ENCODE results near the gene FHOD3. TPM values are rescaled to one million over a fixed set of nuclear protein-coding genes. Genes with fewer than 3 reads are reported as not detected.

Gene FHOD3
- polyA plus RNA-seq, 2 of the 4 experiments (the other 2 are of a cell fraction): 2.5 to 3.6 TPM

DNA sequence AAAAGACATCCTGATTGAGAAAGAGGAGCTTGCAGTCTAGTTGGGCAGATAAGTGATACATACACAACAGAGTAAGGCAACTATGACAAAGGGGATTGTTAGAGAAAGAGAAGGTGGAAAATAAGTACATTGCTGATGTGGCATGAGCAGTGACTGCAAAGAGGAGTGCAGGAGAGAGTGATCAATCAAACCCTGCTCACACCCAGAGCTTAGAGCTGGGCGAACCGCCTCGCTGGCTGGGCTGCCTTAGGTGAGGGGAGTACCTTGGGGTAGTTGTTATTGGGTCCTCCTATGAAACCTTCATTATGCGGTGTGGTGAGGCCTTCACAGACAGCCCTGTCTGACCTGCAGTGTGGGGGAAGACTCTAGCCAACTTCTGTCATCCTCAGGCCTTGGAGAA lies 161.7 kb downstream of the FHOD3 start:
- no peak for FAIRE-seq
- Histone ChIP-seq H3K4me1 (no peaks in the 10 kb centered on the region), H3K4me2 (no peak overlapping the region), H3K4me3 (no peak overlapping the region), H3K27ac (no peak overlapping the region), H3K9me3 (no peaks in the 10 kb centered on the region)
- 89% methylated on average over 4 of the region's 4 CpGs for WGBS (ENCODE audit: missing lambda C conversion rate)
- POLR2A ChIA-PET: no interaction called here
- no peak for TF ChIP-seq JUN (IDR thresholded peaks at IDR 0.05)
- no peak for TF ChIP-seq FOXS1 (CRISPR knock-in tag; IDR thresholded peaks at IDR 0.05)
- TF ChIP-seq EHMT2 (IDR thresholded peaks at IDR 0.05; ENCODE audit: low read depth): no peak
- TF ChIP-seq HEYL (CRISPR knock-in tag; IDR thresholded peaks at IDR 0.05): no peak
- no peak for TF ChIP-seq EHF (CRISPR knock-in tag; IDR thresholded peaks at IDR 0.05)
- TF ChIP-seq RNF2 (IDR thresholded peaks at IDR 0.05; ENCODE audit: borderline replicate concordance, low read depth): no peak
- TF ChIP-seq NFE2L2 (conservative IDR thresholded peaks at IDR 0.05; ENCODE audit: low read length): no peak
- TF ChIP-seq ZSCAN20 (CRISPR knock-in tag; IDR thresholded peaks at IDR 0.05): no peak
- TF ChIP-seq FOSL2 (IDR thresholded peaks at IDR 0.05): no peak
- TF ChIP-seq FOSL2 (CRISPR knock-in tag; IDR thresholded peaks at IDR 0.05): no peak
- no peak for TF ChIP-seq HOXB13 (CRISPR knock-in tag; IDR thresholded peaks at IDR 0.05; ENCODE audit: low read depth)
- TF ChIP-seq POLR2AphosphoS2 (conservative IDR thresholded peaks at IDR 0.05; ENCODE audit: low read length): no peak
- TF ChIP-seq ZNF302 (CRISPR knock-in tag; IDR thresholded peaks at IDR 0.05): no peak
- TF ChIP-seq KDM1A (IDR thresholded peaks at IDR 0.05; ENCODE audit: low read depth): no peak
- no peak for TF ChIP-seq RCOR1 (IDR thresholded peaks at IDR 0.05; ENCODE audit: low read depth, low read length)
- no peak for TF ChIP-seq NPAS2 (CRISPR knock-in tag; IDR thresholded peaks at IDR 0.05; ENCODE audit: borderline replicate concordance)
- no peak for TF ChIP-seq ZFP36 (IDR thresholded peaks at IDR 0.05; ENCODE audit: borderline replicate concordance, partially characterized antibody)
- no peak for TF ChIP-seq NR3C1 (IDR thresholded peaks at IDR 0.05)
- no peak for TF ChIP-seq EP300 (IDR thresholded peaks at IDR 0.05)
- no peak for TF ChIP-seq CEBPB (IDR thresholded peaks at IDR 0.05)
- TF ChIP-seq CHD2 (IDR thresholded peaks at IDR 0.05; ENCODE audit: low read length, partially characterized antibody): no peak
- CTCF ChIA-PET: interaction anchor here (0.7 to 1.1 kb wide), 2 partner anchors 10 to 1983 kb away, joined by 3 to 4 read pairs; no protein-coding TSS in a partner anchor
- no peak for ATAC-seq
- no peak for DNase-seq (ENCODE audit: low read depth in 1 of 2, low spot score in 1 of 2)

DNA sequence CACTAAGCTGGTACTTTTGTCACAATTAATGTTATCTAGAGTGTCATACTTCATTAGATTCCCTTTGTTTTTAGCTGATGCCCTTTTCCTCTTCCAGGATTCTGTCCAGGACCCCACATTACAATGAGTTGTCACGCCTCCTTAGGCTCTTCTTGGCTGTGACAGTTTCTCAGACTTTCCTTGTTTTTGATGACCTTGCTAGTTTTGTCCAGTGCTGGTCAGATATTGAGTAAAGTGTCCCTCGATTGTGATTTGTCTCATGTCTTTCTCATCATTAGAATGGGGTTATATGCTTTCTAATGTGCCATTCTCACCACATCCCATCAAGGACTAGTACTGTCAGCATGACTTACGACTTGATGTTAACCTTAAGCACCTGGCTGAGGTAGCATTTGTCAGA lies 162.3 kb downstream of the FHOD3 start:
- DNase-seq (ENCODE audit: low read depth in 1 of 2, low spot score in 1 of 2): no peak
- POLR2A ChIA-PET: no interaction called here
- no peak overlapping the region for H3K4me3 ChIP-seq
- no peak for TF ChIP-seq RNF2 (IDR thresholded peaks at IDR 0.05; ENCODE audit: borderline replicate concordance, low read depth)
- no peak for TF ChIP-seq TP53 (CRISPR knock-in tag; IDR thresholded peaks at IDR 0.05)
- TF ChIP-seq, protein P1, sequence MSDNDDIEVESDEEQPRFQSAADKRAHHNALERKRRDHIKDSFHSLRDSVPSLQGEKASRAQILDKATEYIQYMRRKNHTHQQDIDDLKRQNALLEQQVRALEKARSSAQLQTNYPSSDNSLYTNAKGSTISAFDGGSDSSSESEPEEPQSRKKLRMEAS (IDR thresholded peaks at IDR 0.05): no peak
- TF ChIP-seq MAFK (IDR thresholded peaks at IDR 0.05; ENCODE audit: partially characterized antibody): peak; percentile 80
- TF ChIP-seq, protein P2, sequence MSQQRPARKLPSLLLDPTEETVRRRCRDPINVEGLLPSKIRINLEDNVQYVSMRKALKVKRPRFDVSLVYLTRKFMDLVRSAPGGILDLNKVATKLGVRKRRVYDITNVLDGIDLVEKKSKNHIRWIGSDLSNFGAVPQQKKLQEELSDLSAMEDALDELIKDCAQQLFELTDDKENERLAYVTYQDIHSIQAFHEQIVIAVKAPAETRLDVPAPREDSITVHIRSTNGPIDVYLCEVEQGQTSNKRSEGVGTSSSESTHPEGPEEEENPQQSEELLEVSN (IDR thresholded peaks at IDR 0.05; ENCODE audit: borderline replicate concordance, low read depth): no peak
- no peak for TF ChIP-seq RAD21 (conservative IDR thresholded peaks at IDR 0.05 in 1 of 2, IDR thresholded peaks at IDR 0.05 in 1 of 2)
- 33% methylated on average over 3 of the region's 3 CpGs for WGBS (ENCODE audit: missing lambda C conversion rate)
- CTCF ChIA-PET: interaction anchor here (1.1 kb wide), 1 partner anchor 9 kb away, joined by 4 read pairs; no protein-coding TSS in a partner anchor
- no peak for FAIRE-seq
- H3K4me2 ChIP-seq: no peak overlapping the region
- no peaks in the 10 kb centered on the region for H3K4me1 ChIP-seq
- ATAC-seq: no peak
- no peaks in the 10 kb centered on the region for H3K9me3 ChIP-seq
- H3K27ac ChIP-seq: no peak overlapping the region

DNA sequence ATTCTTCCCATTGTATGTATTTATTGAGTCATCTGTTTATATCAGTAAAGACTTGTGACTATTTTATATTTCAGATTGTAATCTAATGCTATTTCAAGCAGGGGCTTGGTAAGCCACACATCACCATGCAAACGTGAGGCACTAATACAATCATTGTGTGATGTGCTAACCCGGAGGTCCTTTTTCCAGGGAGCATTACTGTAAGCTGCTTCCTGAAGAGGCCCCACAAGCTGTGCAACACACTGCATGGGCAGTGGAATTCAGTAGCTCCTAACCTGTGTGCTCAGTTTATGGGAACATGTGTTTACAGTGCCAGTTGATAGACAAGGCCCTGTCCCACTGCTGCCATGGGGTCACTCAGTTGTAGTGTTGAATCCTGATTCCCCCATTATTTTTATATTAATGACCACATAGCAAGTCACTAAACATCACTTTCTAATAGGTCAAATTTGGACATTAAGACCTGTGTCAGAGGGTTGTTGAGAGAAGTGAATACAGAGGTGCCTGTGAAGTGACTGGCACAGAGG lies 162.9 kb downstream of the FHOD3 start:
- no peak overlapping the region for H3K27ac ChIP-seq
- ChIA-PET POLR2A (no interaction called here), CTCF (interaction anchor here (1.1 kb wide), 1 partner anchor 9 kb away, joined by 4 read pairs; no protein-coding TSS in a partner anchor)
- DNase-seq (ENCODE audit: low read depth in 1 of 2, low spot score in 1 of 2) (no peak), FAIRE-seq (no peak), ATAC-seq (no peak)
- 47% methylated on average over 2 of the region's 2 CpGs for WGBS (ENCODE audit: missing lambda C conversion rate)
- no peak overlapping the region for H3K4me2 ChIP-seq
- H3K4me1 ChIP-seq: no peaks in the 10 kb centered on the region
- H3K4me3 ChIP-seq: no peak overlapping the region
- H3K9me3 ChIP-seq: no peaks in the 10 kb centered on the region
- TF ChIP-seq PHF8 (IDR thresholded peaks at IDR 0.05; ENCODE audit: borderline replicate concordance, low read depth): no peak
- TF ChIP-seq, protein P3, sequence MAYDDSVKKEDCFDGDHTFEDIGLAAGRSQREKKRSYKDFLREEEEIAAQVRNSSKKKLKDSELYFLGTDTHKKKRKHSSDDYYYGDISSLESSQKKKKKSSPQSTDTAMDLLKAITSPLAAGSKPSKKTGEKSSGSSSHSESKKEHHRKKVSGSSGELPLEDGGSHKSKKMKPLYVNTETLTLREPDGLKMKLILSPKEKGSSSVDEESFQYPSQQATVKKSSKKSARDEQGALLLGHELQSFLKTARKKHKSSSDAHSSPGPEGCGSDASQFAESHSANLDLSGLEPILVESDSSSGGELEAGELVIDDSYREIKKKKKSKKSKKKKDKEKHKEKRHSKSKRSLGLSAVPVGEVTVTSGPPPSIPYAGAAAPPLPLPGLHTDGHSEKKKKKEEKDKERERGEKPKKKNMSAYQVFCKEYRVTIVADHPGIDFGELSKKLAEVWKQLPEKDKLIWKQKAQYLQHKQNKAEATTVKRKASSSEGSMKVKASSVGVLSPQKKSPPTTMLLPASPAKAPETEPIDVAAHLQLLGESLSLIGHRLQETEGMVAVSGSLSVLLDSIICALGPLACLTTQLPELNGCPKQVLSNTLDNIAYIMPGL (CRISPR knock-in tag; IDR thresholded peaks at IDR 0.05; ENCODE audit: borderline replicate concordance): no peak
- TF ChIP-seq POLR2A (IDR thresholded peaks at IDR 0.05; ENCODE audit: low read length): no peak
- TF ChIP-seq, protein P4, sequence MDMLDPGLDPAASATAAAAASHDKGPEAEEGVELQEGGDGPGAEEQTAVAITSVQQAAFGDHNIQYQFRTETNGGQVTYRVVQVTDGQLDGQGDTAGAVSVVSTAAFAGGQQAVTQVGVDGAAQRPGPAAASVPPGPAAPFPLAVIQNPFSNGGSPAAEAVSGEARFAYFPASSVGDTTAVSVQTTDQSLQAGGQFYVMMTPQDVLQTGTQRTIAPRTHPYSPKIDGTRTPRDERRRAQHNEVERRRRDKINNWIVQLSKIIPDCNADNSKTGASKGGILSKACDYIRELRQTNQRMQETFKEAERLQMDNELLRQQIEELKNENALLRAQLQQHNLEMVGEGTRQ (IDR thresholded peaks at IDR 0.05): no peak
- TF ChIP-seq, protein P2 (IDR thresholded peaks at IDR 0.05; ENCODE audit: borderline replicate concordance, low read depth): no peak
